Muscle of leg (tissue), 11 donors: Measurements from ENCODE around the gene PLPP2. TPM values are rescaled to one million over a fixed set of nuclear protein-coding genes. Genes with fewer than 3 reads are reported as not detected.

ENCODE experiments used
- DNase-seq: peaks from one replicate; pipeline ENCODE4 v3.0.0; 2013
- H3K27ac ChIP-seq: one replicate; pipeline ENCODE4 v1.5.1; 2013; ENCODE audit warnings: mild to moderate bottlenecking, low read length, control low read depth
- H3K27me3 ChIP-seq: one replicate; pipeline ENCODE4 v1.6.1; 2013; ENCODE audit warnings: low read length; ENCODE audit not compliant: control insufficient read depth, insufficient read depth
- H3K36me3 ChIP-seq: one replicate; pipeline ENCODE4 v1.6.1; 2013; ENCODE audit warnings: low read length; ENCODE audit not compliant: control insufficient read depth, insufficient read depth
- H3K4me1 ChIP-seq: one replicate; pipeline ENCODE4 v1.6.1; 2013; ENCODE audit warnings: low read length; ENCODE audit not compliant: control insufficient read depth, insufficient read depth
- H3K4me3 ChIP-seq: one replicate; pipeline ENCODE4 v1.5.1; 2013; ENCODE audit warnings: low read length, control low read depth
- H3K9me3 ChIP-seq: replicated peaks from 2 replicates; pipeline ENCODE4 v1.6.1; 2013; ENCODE audit warnings: low read depth, low read length; ENCODE audit not compliant: control insufficient read depth
- WGBS: methylation state at CpG from one replicate; pipeline ENCODE4 v1.1.5; 2013; ENCODE audit warnings: missing lambda C conversion rate; ENCODE audit not compliant: insufficient coverage; 5-methylcytosine and 5-hydroxymethylcytosine counted together
- polyA plus RNA-seq, 8 donors: library from polyadenylated mRNA; unstranded; fragments of 120-200 nt; gene quantifications; one replicate each; pipeline versions ENCODE4 v1.2.1 to v1.2.3, GENCODE V29; 2013; ENCODE audit warnings: inconsistent platforms in 1 of 8, low replicate concordance in 1 of 8; ENCODE audit not compliant: insufficient read length in 8 of 8, insufficient read depth in 1 of 8
- total RNA-seq: library from RNA; stranded (reverse); fragments of 120-200 nt; gene quantifications from one replicate; pipeline ENCODE4 v1.2.4, GENCODE V29; 2013

PLPP2 gene
- total and polyA plus RNA-seq, 9 donors, result 0.21 to 1.6 (median 0.43) TPM

- Histone ChIP-seq H3K4me3 (no peak overlapping the region), H3K4me1 (no peaks in the 10 kb centered on the region), H3K36me3 (no peaks in the 10 kb centered on the region), H3K27me3 (peaks cover 12% of the 10 kb centered on the region), H3K27ac (no peak overlapping the region), H3K9me3 (no peaks in the 10 kb centered on the region)
- DNase-seq, result no peak
- 75% methylated on average over 14 of the region's 16 CpGs for WGBS
Observed at GRCh38 chr19:281156-281853, 9.9 kb downstream of the PLPP2 start.

DNA sequence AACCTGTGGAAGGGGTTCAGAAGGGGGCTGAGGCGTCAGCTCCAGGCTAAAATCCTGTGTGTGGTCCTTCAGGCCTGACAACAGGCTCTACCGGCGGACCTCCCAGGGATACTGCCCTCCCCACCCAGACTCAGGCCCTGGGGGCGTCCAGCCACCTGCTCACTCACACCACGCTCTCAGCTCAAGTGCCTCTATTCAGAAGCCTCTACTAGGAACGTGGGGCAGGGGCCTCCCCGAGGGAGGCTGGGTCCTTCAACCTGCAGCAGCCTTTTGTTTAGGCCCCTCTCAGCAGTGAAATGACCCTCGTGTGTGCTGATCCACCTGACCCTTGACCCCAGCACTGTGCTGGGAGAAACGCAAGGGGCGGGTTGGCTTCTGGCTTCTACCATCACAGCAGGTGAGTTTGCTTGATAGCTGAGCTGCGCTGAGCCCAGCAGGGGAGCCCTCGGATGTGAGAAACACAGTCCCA lies 10.6 kb downstream of the PLPP2 start:
- Histone ChIP-seq H3K27me3 (peaks cover 15% of the 10 kb centered on the region), H3K36me3 (no peaks in the 10 kb centered on the region), H3K4me3 (no peak overlapping the region), H3K4me1 (no peaks in the 10 kb centered on the region), H3K27ac (no peak overlapping the region), H3K9me3 (no peaks in the 10 kb centered on the region)
- DNase-seq, result no peak
- WGBS, result 41% methylated on average over 12 of the region's 12 CpGs

DNA sequence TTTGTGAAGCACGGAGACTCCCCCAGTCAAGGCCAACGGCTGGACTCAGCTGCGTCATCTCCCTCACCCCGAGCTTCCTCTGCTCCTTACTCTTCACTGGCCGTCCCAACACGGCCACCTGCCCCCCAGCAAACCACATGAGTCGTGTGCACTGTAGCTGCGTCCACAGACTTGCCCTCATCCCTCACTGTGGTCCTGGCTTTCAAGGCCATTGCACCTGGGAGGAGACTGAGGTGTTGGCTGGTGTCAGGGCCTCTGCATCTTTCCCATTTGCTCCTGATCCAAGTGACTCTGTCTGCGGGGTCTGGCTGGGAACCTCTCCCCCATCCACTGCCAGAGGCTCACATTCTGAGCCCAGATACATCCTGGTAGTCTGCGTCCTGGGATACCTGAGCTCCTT lies 11.5 kb downstream of the PLPP2 start:
- Histone ChIP-seq H3K4me1 (no peaks in the 10 kb centered on the region), H3K9me3 (no peaks in the 10 kb centered on the region), H3K4me3 (no peak overlapping the region), H3K27ac (no peak overlapping the region), H3K27me3 (peaks cover 12% of the 10 kb centered on the region), H3K36me3 (no peaks in the 10 kb centered on the region)
- 68% methylated on average over 5 of the region's 10 CpGs for WGBS
- DNase-seq, result no peak

DNA sequence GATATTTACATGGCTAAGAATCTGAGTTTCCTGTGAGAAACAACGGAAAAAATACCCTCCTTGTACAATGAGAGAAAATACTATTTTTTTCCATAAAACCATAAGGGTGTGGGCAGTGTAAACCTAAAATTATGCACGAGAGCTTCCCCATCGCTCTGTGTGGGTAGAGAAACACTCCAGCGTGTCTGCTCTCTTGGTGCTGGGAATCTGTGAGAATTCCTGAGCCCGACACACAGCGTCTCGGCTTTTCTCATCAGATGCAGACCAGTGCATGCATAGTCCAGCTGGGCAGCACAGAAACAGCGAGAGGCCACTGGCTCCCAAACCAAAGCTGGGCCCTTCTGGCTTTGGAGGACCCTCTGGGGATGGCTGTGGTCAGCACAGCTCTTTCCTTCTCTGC lies 12.0 kb downstream of the PLPP2 start:
- no peak for DNase-seq
- Histone ChIP-seq H3K9me3 (no peaks in the 10 kb centered on the region), H3K4me3 (no peak overlapping the region), H3K27me3 (peaks cover 12% of the 10 kb centered on the region), H3K36me3 (no peaks in the 10 kb centered on the region), H3K4me1 (no peaks in the 10 kb centered on the region), H3K27ac (no peak overlapping the region)
- 69% methylated on average over 4 of the region's 8 CpGs for WGBS

- Histone ChIP-seq H3K4me3 (no peak overlapping the region), H3K27me3 (peaks cover 14% of the 10 kb centered on the region), H3K36me3 (no peaks in the 10 kb centered on the region), H3K27ac (no peak overlapping the region), H3K9me3 (no peaks in the 10 kb centered on the region), H3K4me1 (no peaks in the 10 kb centered on the region)
- WGBS, result 29% methylated on average over 20 of the region's 21 CpGs
- peak; percentile 61 for DNase-seq
Observed at GRCh38 chr19:277581-278165, 13.5 kb downstream of the PLPP2 start.

DNA sequence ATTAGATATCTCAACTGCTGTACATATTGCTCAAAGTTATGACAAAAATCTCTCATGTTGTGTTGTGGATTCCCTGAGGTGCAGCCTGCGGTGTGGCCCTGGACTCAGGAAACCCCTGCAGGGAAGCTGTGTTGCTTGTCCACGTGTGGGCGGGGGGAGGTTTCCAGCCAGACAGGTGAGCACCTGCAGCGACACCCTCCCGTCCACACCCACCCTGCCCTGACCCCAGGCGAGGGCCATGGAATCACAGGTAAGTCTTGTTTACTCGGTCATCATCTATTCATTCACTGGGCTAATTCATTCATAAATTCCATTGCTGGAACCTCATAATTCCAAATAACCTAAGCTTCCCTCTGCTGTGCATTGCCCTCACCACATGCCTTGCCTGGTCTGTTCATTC lies 14.1 kb downstream of the PLPP2 start:
- Histone ChIP-seq H3K27me3 (peaks cover 14% of the 10 kb centered on the region), H3K36me3 (no peaks in the 10 kb centered on the region), H3K27ac (no peak overlapping the region), H3K9me3 (no peaks in the 10 kb centered on the region), H3K4me1 (no peaks in the 10 kb centered on the region), H3K4me3 (no peak overlapping the region)
- no peak for DNase-seq
- WGBS, result 81% methylated on average over 4 of the region's 7 CpGs

DNA sequence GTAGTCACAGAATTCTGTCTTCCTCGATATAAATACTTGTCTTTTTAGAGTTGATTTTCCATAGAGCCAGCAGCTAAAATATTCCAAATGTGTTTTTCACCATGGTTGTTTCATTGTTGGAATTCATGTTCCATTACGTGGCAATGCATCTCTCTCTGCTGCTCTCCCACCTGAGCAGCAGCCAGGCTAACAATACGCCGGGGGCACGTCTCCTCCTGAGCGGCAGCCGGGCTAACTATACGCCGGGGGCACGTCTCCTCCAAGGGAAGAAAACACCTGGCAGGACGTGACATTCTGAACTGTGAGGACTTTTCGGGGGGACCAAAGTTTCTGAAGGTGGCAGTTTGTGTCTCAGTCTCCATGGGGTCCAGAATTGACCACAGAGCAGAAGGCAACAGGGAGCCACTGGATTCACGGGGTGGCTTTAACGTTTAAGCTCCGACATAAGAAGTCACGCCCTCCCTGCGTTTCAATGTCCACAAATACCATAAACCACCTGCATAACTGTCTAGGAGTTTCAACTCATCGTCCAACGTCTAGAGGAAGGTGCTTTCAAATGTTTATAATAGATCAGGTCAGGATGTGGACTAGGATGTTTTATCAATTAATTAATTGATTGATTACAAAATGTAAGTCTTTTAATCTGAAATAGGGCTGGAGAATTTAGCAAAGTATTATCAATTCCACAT lies 15.1 kb downstream of the PLPP2 start:
- 85% methylated on average over 11 of the region's 19 CpGs for WGBS
- H3K4me1 ChIP-seq, result no peaks in the 10 kb centered on the region
- no peaks in the 10 kb centered on the region for H3K9me3 ChIP-seq
- DNase-seq, result no peak
- H3K36me3 ChIP-seq, result no peaks in the 10 kb centered on the region
- H3K27ac ChIP-seq, result no peak overlapping the region
- no peak overlapping the region for H3K4me3 ChIP-seq
- peaks cover 14% of the 10 kb centered on the region for H3K27me3 ChIP-seq

- H3K9me3 ChIP-seq, result no peaks in the 10 kb centered on the region
- H3K36me3 ChIP-seq, result no peaks in the 10 kb centered on the region
- 88% methylated on average over 8 of the region's 9 CpGs for WGBS
- H3K27ac ChIP-seq, result no peak overlapping the region
- no peaks in the 10 kb centered on the region for H3K4me1 ChIP-seq
- no peak for DNase-seq
- H3K27me3 ChIP-seq, result peaks cover 14% of the 10 kb centered on the region
- H3K4me3 ChIP-seq, result no peak overlapping the region
Observed at GRCh38 chr19:275000-275399, 16.2 kb downstream of the PLPP2 start.

DNA sequence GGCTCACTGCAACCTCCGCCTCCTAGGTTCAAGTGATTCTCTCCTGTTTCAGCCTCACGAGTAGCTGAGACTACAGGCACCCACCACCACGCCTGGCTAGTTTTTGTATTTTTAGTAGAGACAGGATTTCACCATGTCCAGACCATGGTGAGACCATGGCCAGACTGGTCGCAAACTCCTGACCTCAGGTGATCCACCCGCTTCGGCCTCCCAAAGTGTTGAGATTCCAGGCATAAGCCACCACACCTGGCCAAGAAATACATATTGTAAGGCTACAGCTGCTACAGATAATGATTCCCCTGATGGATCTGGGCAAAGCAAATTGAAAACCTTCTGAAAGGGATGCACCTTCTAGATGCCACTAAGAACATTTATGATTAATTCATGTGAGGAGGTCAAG lies 17.8 kb downstream of the PLPP2 start:
- no peak overlapping the region for H3K27ac ChIP-seq
- H3K9me3 ChIP-seq, result no peaks in the 10 kb centered on the region
- 100% methylated on average over 2 of the region's 6 CpGs for WGBS
- H3K36me3 ChIP-seq, result no peaks in the 10 kb centered on the region
- DNase-seq, result no peak
- H3K4me1 ChIP-seq, result no peaks in the 10 kb centered on the region
- H3K4me3 ChIP-seq, result no peak overlapping the region
- peaks cover 16% of the 10 kb centered on the region for H3K27me3 ChIP-seq

- 71% methylated on average over 6 of the region's 6 CpGs for WGBS
- Histone ChIP-seq H3K27me3 (peaks cover 17% of the 10 kb centered on the region), H3K9me3 (no peaks in the 10 kb centered on the region)
Observed at GRCh38 chr19:271856-272255, 19.3 kb downstream of the PLPP2 start.

More at GRCh38 chr19:271856-272255, 19.3 kb downstream of the PLPP2 start:
- H3K27ac ChIP-seq, result no peak overlapping the region
- no peak overlapping the region for H3K4me3 ChIP-seq
- no peak for DNase-seq
- peaks cover 4% of the 10 kb centered on the region for H3K4me1 ChIP-seq
- H3K36me3 ChIP-seq, result no peaks in the 10 kb centered on the region
